NCI-H446 treated with DMSO at 0.1 percent for 48 hours (cell line): ENCODE results near the gene FNDC5.

ENCODE experiments used
- DNase-seq: peaks from one replicate; lab custom pipeline; 2025; lab: John Stamatoyannopoulos, UW

Gene FNDC5

GRCh38 chr1:32813941-32814739 lies 56.6 kb downstream of the FNDC5 start:
- DNase-seq: no peak
